Mesenchymal stem cell (in vitro differentiated cells and primary cell): ENCODE data around the gene MOCOS.
"Not testable (repeated sequence)": the region's sequence is repeated elsewhere in the genome, so short reads cannot be mapped to it uniquely, and the experiment has no call there.

Experiments
- DNase-seq: peaks from one replicate; pipeline ENCODE4 v3.0.0-alpha.2; 2013
- H2AFZ ChIP-seq: one replicate; pipeline ENCODE4 v1.6.1; 2013; ENCODE audit warnings: low read depth, mild to moderate bottlenecking, control low read depth, inconsistent platforms, low read length, moderate library complexity
- H2AK5ac ChIP-seq: 2 replicates; pipeline ENCODE4 v1.6.1; 2013; ENCODE audit warnings: low read length, moderate library complexity, mild to moderate bottlenecking, inconsistent platforms; ENCODE audit not compliant: severe bottlenecking
- H2BK120ac ChIP-seq: one replicate; pipeline ENCODE4 v1.6.1; 2013; ENCODE audit warnings: low read depth, mild to moderate bottlenecking, inconsistent platforms, low read length, moderate library complexity
- H2BK12ac ChIP-seq, 2 experiments: one replicate each; pipeline ENCODE4 v1.6.1; 2013; ENCODE audit warnings: inconsistent platforms in 2 of 2, low read length in 2 of 2, mild to moderate bottlenecking in 2 of 2, moderate library complexity in 2 of 2, control low read depth in 1 of 2
- H2BK15ac ChIP-seq: one replicate; pipeline ENCODE4 v1.6.1; 2013; ENCODE audit warnings: mild to moderate bottlenecking, low read depth, inconsistent platforms; ENCODE audit not compliant: poor library complexity, severe bottlenecking
- H2BK5ac ChIP-seq: 2 replicates; pipeline ENCODE4 v1.6.1; 2013; ENCODE audit warnings: low read depth, mild to moderate bottlenecking, low read length, control low read depth, inconsistent platforms; ENCODE audit not compliant: poor library complexity, severe bottlenecking
- H3K14ac ChIP-seq, 2 experiments: one replicate each; pipeline ENCODE4 v1.6.1; 2013; ENCODE audit warnings: inconsistent platforms in 2 of 2, low read length in 2 of 2, control low read depth in 1 of 2, mild to moderate bottlenecking in 1 of 2, moderate library complexity in 1 of 2
- H3K18ac ChIP-seq, 2 experiments: one replicate each; pipeline ENCODE4 v1.6.1; 2013; ENCODE audit warnings: inconsistent platforms in 2 of 2, low read length in 2 of 2, control low read depth in 1 of 2, low read depth in 1 of 2, mild to moderate bottlenecking in 1 of 2
- H3K23ac ChIP-seq, 2 experiments: one replicate each; pipeline ENCODE4 v1.6.1; 2013; ENCODE audit warnings: inconsistent platforms in 2 of 2, low read length in 2 of 2, mild to moderate bottlenecking in 2 of 2, moderate library complexity in 2 of 2, control low read depth in 1 of 2
- H3K27ac ChIP-seq: 2 replicates; pipeline ENCODE4 v1.5.1; 2013; ENCODE audit warnings: mild to moderate bottlenecking, moderate library complexity, low read length, control low read depth, inconsistent platforms; ENCODE audit not compliant: poor library complexity, severe bottlenecking
- H3K27me3 ChIP-seq, 2 experiments: 2 replicates each; pipeline versions ENCODE4 v1.6.1 to v1.7.0; 2013; ENCODE audit warnings: low read length in 2 of 2, mild to moderate bottlenecking in 2 of 2, moderate library complexity in 2 of 2, control low read depth in 1 of 2, inconsistent platforms in 1 of 2; ENCODE audit not compliant: control insufficient read depth in 1 of 2, insufficient read depth in 1 of 2
- H3K36me3 ChIP-seq, 2 experiments: 2 replicates each; pipeline versions ENCODE4 v1.6.1 to v1.7.0; 2013; ENCODE audit warnings: low read length in 2 of 2, control low read depth in 1 of 2, inconsistent platforms in 1 of 2, low read depth in 1 of 2, mild to moderate bottlenecking in 1 of 2; ENCODE audit not compliant: insufficient read depth in 2 of 2, control insufficient read depth in 1 of 2
- H3K4ac ChIP-seq, 2 experiments: one replicate each; pipeline ENCODE4 v1.6.1; 2013; ENCODE audit warnings: inconsistent platforms in 2 of 2, low read length in 2 of 2, mild to moderate bottlenecking in 2 of 2, moderate library complexity in 2 of 2, control low read depth in 1 of 2, low read depth in 1 of 2
- H3K4me1 ChIP-seq: 2 replicates; pipeline ENCODE4 v1.6.1; 2013; ENCODE audit warnings: low read depth, low read length, control low read depth; ENCODE audit not compliant: control insufficient read depth, insufficient read depth
- H3K4me2 ChIP-seq: 2 replicates; pipeline ENCODE4 v1.6.1; 2013; ENCODE audit warnings: low read length, mild to moderate bottlenecking, inconsistent platforms; ENCODE audit not compliant: poor library complexity, severe bottlenecking
- H3K4me3 ChIP-seq, 2 experiments: 2 replicates each; pipeline versions ENCODE4 v1.5.1 to v1.7.0; 2013; ENCODE audit warnings: low read length in 2 of 2, mild to moderate bottlenecking in 2 of 2, control low read depth in 1 of 2, low read depth in 1 of 2; ENCODE audit not compliant: insufficient read depth in 1 of 2
- H3K79me1 ChIP-seq: replicated peaks from 2 replicates; pipeline ENCODE4 v1.6.1; 2013; ENCODE audit warnings: mild to moderate bottlenecking, control low read depth, low read length, inconsistent platforms; ENCODE audit not compliant: poor library complexity, severe bottlenecking
- H3K9ac ChIP-seq: 2 replicates; pipeline ENCODE4 v1.7.0; 2013; ENCODE audit warnings: mild to moderate bottlenecking, low read length, moderate library complexity
- H3K9me3 ChIP-seq: 2 replicates; pipeline ENCODE4 v1.7.0; 2013; ENCODE audit warnings: mild to moderate bottlenecking, low read length; ENCODE audit not compliant: control insufficient read depth
- H4K8ac ChIP-seq: one replicate; pipeline ENCODE4 v1.6.1; 2013; ENCODE audit warnings: inconsistent platforms, mild to moderate bottlenecking, low read length, moderate library complexity
- H4K91ac ChIP-seq: one replicate; pipeline ENCODE4 v1.6.1; 2013; ENCODE audit warnings: mild to moderate bottlenecking, low read length, inconsistent platforms
- WGBS: methylation state at CpG from one replicate; pipeline ENCODE4 v1.1.7; 2013; ENCODE audit warnings: mixed read lengths; 5-methylcytosine and 5-hydroxymethylcytosine counted together

MOCOS gene

GRCh38 chr18:36215577-36215976 lies 28.3 kb downstream of the MOCOS start:
- no peak overlapping the region for H3K4me2 ChIP-seq
- no peaks in the 10 kb centered on the region for H3K9me3 ChIP-seq
- H3K27ac ChIP-seq = no peak overlapping the region
- H3K4me3 ChIP-seq = no peak overlapping the region
- no peak overlapping the region for H2BK120ac ChIP-seq
- peaks cover 29 to 36% of the 10 kb centered on the region in 2 experiments for H3K36me3 ChIP-seq
- no peak overlapping the region for H3K23ac ChIP-seq
- H3K9ac ChIP-seq = no peak overlapping the region
- H2BK5ac ChIP-seq = no peak overlapping the region
- H4K91ac ChIP-seq = no peak overlapping the region
- H2AFZ ChIP-seq = no peak overlapping the region
- H2BK15ac ChIP-seq = no peak overlapping the region
- WGBS = 79% methylated on average over 9 of the region's 9 CpGs
- no peak for DNase-seq
- H3K14ac ChIP-seq = no peak overlapping the region
- H2AK5ac ChIP-seq = no peak overlapping the region
- no peak overlapping the region for H3K18ac ChIP-seq
- H3K4me1 ChIP-seq = peaks cover 7% of the 10 kb centered on the region
- no peaks in the 10 kb centered on the region for H3K27me3 ChIP-seq
- H3K79me1 ChIP-seq = peaks cover 2% of the 10 kb centered on the region
- H4K8ac ChIP-seq = no peak overlapping the region
- no peak overlapping the region for H3K4ac ChIP-seq
- H2BK12ac ChIP-seq = no peak overlapping the region

GRCh38 chr18:36217348-36217747 lies 30.1 kb downstream of the MOCOS start:
- Histone ChIP-seq H3K14ac (no peak overlapping the region), H3K79me1 (peaks cover 2% of the 10 kb centered on the region), H2AK5ac (no peak overlapping the region), H4K91ac (no peak overlapping the region), H4K8ac (no peak overlapping the region), H3K23ac (no peak overlapping the region), H3K4ac (no peak overlapping the region), H3K4me1 (peaks cover 5% of the 10 kb centered on the region), H3K27me3 (no peaks in the 10 kb centered on the region), H3K4me2 (no peak overlapping the region), H2AFZ (no peak overlapping the region), H3K4me3 (no peak overlapping the region), H3K9ac (no peak overlapping the region), H2BK5ac (no peak overlapping the region), H3K27ac (no peak overlapping the region), H3K36me3 (peaks cover 30 to 33% of the 10 kb centered on the region in 2 experiments), H3K9me3 (no peaks in the 10 kb centered on the region), H2BK120ac (no peak overlapping the region), H2BK15ac (no peak overlapping the region), H3K18ac (no peak overlapping the region), H2BK12ac (no peak overlapping the region)
- no peak for DNase-seq
- 84% methylated on average over 2 of the region's 3 CpGs for WGBS

GRCh38 chr18:36229188-36229587 lies 41.9 kb downstream of the MOCOS start:
- Histone ChIP-seq H3K27me3 (no peaks in the 10 kb centered on the region), H2AFZ (no peak overlapping the region), H2BK120ac (no peak overlapping the region), H3K4me3 (no peak overlapping the region), H3K9me3 (peaks cover 39% of the 10 kb centered on the region), H4K91ac (no peak overlapping the region), H3K9ac (no peak overlapping the region), H4K8ac (no peak overlapping the region), H3K79me1 (peaks cover 4% of the 10 kb centered on the region), H3K4ac (no peak overlapping the region), H2BK5ac (no peak overlapping the region), H2AK5ac (no peak overlapping the region), H3K14ac (no peak overlapping the region), H2BK15ac (no peak overlapping the region), H2BK12ac (no peak overlapping the region), H3K4me2 (no peak overlapping the region), H3K4me1 (no peaks in the 10 kb centered on the region), H3K23ac (no peak overlapping the region), H3K27ac (no peak overlapping the region), H3K18ac (no peak overlapping the region), H3K36me3 (peaks cover 16 to 35% of the 10 kb centered on the region in 2 experiments)
- no peak for DNase-seq
- no CpG with 5 or more reads among the region's 1 CpG for WGBS

GRCh38 chr18:36240510-36240909 lies 53.2 kb downstream of the MOCOS start:
- H3K9ac ChIP-seq, H3K4me3 ChIP-seq, H2BK15ac ChIP-seq, H2BK12ac ChIP-seq, H3K4ac ChIP-seq, H2BK120ac ChIP-seq, DNase-seq, H2AFZ ChIP-seq, H3K79me1 ChIP-seq, H3K4me2 ChIP-seq, H3K14ac ChIP-seq, H3K36me3 ChIP-seq, H3K4me1 ChIP-seq, H3K23ac ChIP-seq, H4K8ac ChIP-seq, H3K18ac ChIP-seq, H4K91ac ChIP-seq, H3K27ac ChIP-seq, H3K27me3 ChIP-seq, H3K9me3 ChIP-seq, H2AK5ac ChIP-seq, H2BK5ac ChIP-seq: not testable (repeated sequence)
- 64% methylated on average over 12 of the region's 15 CpGs for WGBS
